ENCODE data around the gene SCAPER.
"Not testable (repeated sequence)": the region's sequence is repeated elsewhere in the genome, so short reads cannot be mapped to it uniquely, and the experiment has no call there.

Gene SCAPER

GRCh38 chr15:76912430-76912829 is 7.3 kb upstream of the SCAPER start:
- H3K4me3 ChIP-seq (ENCODE audit: low read depth, low read length): no peak overlapping the region
- no peak for DNase-seq (ENCODE audit: low read depth)
- TF ChIP-seq CTCF (IDR thresholded peaks at IDR 0.05; ENCODE audit: control insufficient read depth, extremely low read depth, insufficient read depth): no peak

- DNase-seq (ENCODE audit: low read depth): no peak
- TF ChIP-seq CTCF (IDR thresholded peaks at IDR 0.05; ENCODE audit: control insufficient read depth, extremely low read depth, insufficient read depth): no peak
- H3K4me3 ChIP-seq (ENCODE audit: low read depth, low read length): peak overlapping the region; percentile 72
Observed at GRCh38 chr15:76905855-76906254, 715 bp upstream of the SCAPER start.

- TF ChIP-seq CTCF (IDR thresholded peaks at IDR 0.05; ENCODE audit: control insufficient read depth, extremely low read depth, insufficient read depth): no peak
- H3K4me3 ChIP-seq (ENCODE audit: low read depth, low read length): peak overlapping the region; percentile 72
- DNase-seq (ENCODE audit: low read depth): no peak
Observed at GRCh38 chr15:76904461-76905012, 603 bp downstream of the SCAPER start.

- peak; percentile 28; the same call in 1 of the 2 replicates for TF ChIP-seq CTCF (IDR thresholded peaks at IDR 0.05; ENCODE audit: control insufficient read depth, extremely low read depth, insufficient read depth)
- DNase-seq (ENCODE audit: low read depth): no peak
- H3K4me3 ChIP-seq (ENCODE audit: low read depth, low read length): no peak overlapping the region
Observed at GRCh38 chr15:76903251-76903681, 1.9 kb downstream of the SCAPER start.

GRCh38 chr15:76901965-76902364 is 3.2 kb downstream of the SCAPER start:
- DNase-seq (ENCODE audit: low read depth): no peak
- TF ChIP-seq CTCF (IDR thresholded peaks at IDR 0.05; ENCODE audit: control insufficient read depth, extremely low read depth, insufficient read depth): no peak
- H3K4me3 ChIP-seq (ENCODE audit: low read depth, low read length): no peak overlapping the region

GRCh38 chr15:76899931-76900310 is 5.2 kb downstream of the SCAPER start:
- not testable (repeated sequence) for DNase-seq (ENCODE audit: low read depth); H3K4me3 ChIP-seq (ENCODE audit: low read depth, low read length)

GRCh38 chr15:76899176-76899930 is 5.8 kb downstream of the SCAPER start:
- H3K4me3 ChIP-seq (ENCODE audit: low read depth, low read length); DNase-seq (ENCODE audit: low read depth): not testable (repeated sequence)

GRCh38 chr15:76898102-76898501 is 7.0 kb downstream of the SCAPER start:
- peak; percentile 45 for DNase-seq (ENCODE audit: low read depth)
- no peak overlapping the region for H3K4me3 ChIP-seq (ENCODE audit: low read depth, low read length)
- no peak for TF ChIP-seq CTCF (IDR thresholded peaks at IDR 0.05; ENCODE audit: control insufficient read depth, extremely low read depth, insufficient read depth)
